ENCODE results near the gene DDX10. TPM values are rescaled to one million over a fixed set of nuclear protein-coding genes. Genes with fewer than 3 reads are reported as not detected.

The DDX10 gene
- polyA plus RNA-seq, 1 of the 3 experiments (the other 2 are of a cell fraction) = 35.8 TPM

- no peaks in the 10 kb centered on the region for H3K9me2 ChIP-seq
- WGBS (ENCODE audit: low lambda C conversion rate) = 92% methylated on average over 2 of the region's 2 CpGs
- peaks cover 12% of the 10 kb centered on the region; the same call in 1 of the 2 replicates for H3K9me3 ChIP-seq
- ChIA-PET CTCF (interaction anchor here (0.7 to 1.3 kb wide), 2 partner anchors 14 to 1116 kb away, joined by 3 read pairs; no protein-coding TSS in a partner anchor), POLR2A (no interaction called here)
- H3K27ac ChIP-seq (ENCODE audit: low read depth in 2 of 2, low read length in 1 of 2) = no peak overlapping the region
- no peaks in the 10 kb centered on the region for H3K27me3 ChIP-seq (ENCODE audit: insufficient read depth)
- no peak overlapping the region for H3K9ac ChIP-seq
- H3K4me2 ChIP-seq = no peak overlapping the region
- TF ChIP-seq MXI1 (IDR thresholded peaks at IDR 0.05; ENCODE audit: low read depth, low read length) = no peak
- peaks cover 13% of the 10 kb centered on the region for H3F3A ChIP-seq (replicated peaks; ENCODE audit: insufficient read depth)
- no peak overlapping the region for H2AFZ ChIP-seq (ENCODE audit: low read depth)
- peaks cover 19 to 74% of the 10 kb centered on the region in 2 experiments for H3K36me3 ChIP-seq (replicated peaks in 1 of 2; ENCODE audit: control insufficient read depth in 1 of 2, insufficient read depth in 2 of 2, low read length in 1 of 2)
- H3K4me3 ChIP-seq (ENCODE audit: low read depth in 2 of 2, low read length in 1 of 2) = no peak overlapping the region
- H3K79me2 ChIP-seq (ENCODE audit: insufficient read depth) = peaks cover 16% of the 10 kb centered on the region
- H3K4me1 ChIP-seq (ENCODE audit: control insufficient read depth in 1 of 2, insufficient read depth in 2 of 2, low read depth in 1 of 2, low read length in 1 of 2) = peaks cover 0 to 6% of the 10 kb centered on the region in 2 experiments; a peak in 1 of 4 replicates
- DNase-seq = no peak
- no peaks in the 10 kb centered on the region for H4K20me1 ChIP-seq (ENCODE audit: insufficient read depth)
These were observed 50.4 kb downstream of the DDX10 start for GRCh38 chr11:108715239-108715638.

- Histone ChIP-seq H2AFZ (ENCODE audit: low read depth) (no peak overlapping the region), H4K20me1 (ENCODE audit: insufficient read depth) (no peaks in the 10 kb centered on the region), H3K27me3 (ENCODE audit: insufficient read depth) (no peaks in the 10 kb centered on the region), H3K9me2 (no peaks in the 10 kb centered on the region), H3F3A (replicated peaks; ENCODE audit: insufficient read depth) (peaks cover 4% of the 10 kb centered on the region), H3K4me3 (ENCODE audit: low read depth in 2 of 2, low read length in 1 of 2) (no peak overlapping the region), H3K79me2 (ENCODE audit: insufficient read depth) (0 out of 2 replicates have a peak, but pooled peaks cover 9% of the 10 kb centered on the region), H3K27ac (ENCODE audit: low read depth in 2 of 2, low read length in 1 of 2) (no peak overlapping the region), H3K4me2 (no peak overlapping the region), H3K4me1 (ENCODE audit: control insufficient read depth in 1 of 2, insufficient read depth in 2 of 2, low read depth in 1 of 2, low read length in 1 of 2) (peaks cover 0 to 6% of the 10 kb centered on the region in 2 experiments; a peak in 1 of 4 replicates), H3K9ac (no peak overlapping the region), H3K9me3 (no peaks in the 10 kb centered on the region; the same call in 1 of the 2 replicates), H3K36me3 (replicated peaks in 1 of 2; ENCODE audit: control insufficient read depth in 1 of 2, insufficient read depth in 2 of 2, low read length in 1 of 2) (peaks cover 31 to 64% of the 10 kb centered on the region in 2 experiments)
- no peak for DNase-seq
- WGBS (ENCODE audit: low lambda C conversion rate) = 83% methylated on average over 2 of the region's 2 CpGs
- ChIA-PET POLR2A (no interaction called here), CTCF (interaction anchor here (0.7 to 1.5 kb wide), 2 partner anchors 21 to 495 kb away, joined by 3 read pairs; partner anchors contain the start of gene ATM)
- TF ChIP-seq RXRA (IDR thresholded peaks at IDR 0.05; ENCODE audit: borderline replicate concordance, low read depth) (no peak), TCF12 (IDR thresholded peaks at IDR 0.05) (no peak), RAD21 (IDR thresholded peaks at IDR 0.05; ENCODE audit: low read length) (no peak), GABPA (IDR thresholded peaks at IDR 0.05; ENCODE audit: low read depth) (no peak), REST (IDR thresholded peaks at IDR 0.05; ENCODE audit: low read depth, low read length) (no peak)
- TF ChIP-seq, protein P1, sequence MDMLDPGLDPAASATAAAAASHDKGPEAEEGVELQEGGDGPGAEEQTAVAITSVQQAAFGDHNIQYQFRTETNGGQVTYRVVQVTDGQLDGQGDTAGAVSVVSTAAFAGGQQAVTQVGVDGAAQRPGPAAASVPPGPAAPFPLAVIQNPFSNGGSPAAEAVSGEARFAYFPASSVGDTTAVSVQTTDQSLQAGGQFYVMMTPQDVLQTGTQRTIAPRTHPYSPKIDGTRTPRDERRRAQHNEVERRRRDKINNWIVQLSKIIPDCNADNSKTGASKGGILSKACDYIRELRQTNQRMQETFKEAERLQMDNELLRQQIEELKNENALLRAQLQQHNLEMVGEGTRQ (IDR thresholded peaks at IDR 0.05; ENCODE audit: borderline replicate concordance, low read depth, low read length) = no peak
- TF ChIP-seq, protein P2, sequence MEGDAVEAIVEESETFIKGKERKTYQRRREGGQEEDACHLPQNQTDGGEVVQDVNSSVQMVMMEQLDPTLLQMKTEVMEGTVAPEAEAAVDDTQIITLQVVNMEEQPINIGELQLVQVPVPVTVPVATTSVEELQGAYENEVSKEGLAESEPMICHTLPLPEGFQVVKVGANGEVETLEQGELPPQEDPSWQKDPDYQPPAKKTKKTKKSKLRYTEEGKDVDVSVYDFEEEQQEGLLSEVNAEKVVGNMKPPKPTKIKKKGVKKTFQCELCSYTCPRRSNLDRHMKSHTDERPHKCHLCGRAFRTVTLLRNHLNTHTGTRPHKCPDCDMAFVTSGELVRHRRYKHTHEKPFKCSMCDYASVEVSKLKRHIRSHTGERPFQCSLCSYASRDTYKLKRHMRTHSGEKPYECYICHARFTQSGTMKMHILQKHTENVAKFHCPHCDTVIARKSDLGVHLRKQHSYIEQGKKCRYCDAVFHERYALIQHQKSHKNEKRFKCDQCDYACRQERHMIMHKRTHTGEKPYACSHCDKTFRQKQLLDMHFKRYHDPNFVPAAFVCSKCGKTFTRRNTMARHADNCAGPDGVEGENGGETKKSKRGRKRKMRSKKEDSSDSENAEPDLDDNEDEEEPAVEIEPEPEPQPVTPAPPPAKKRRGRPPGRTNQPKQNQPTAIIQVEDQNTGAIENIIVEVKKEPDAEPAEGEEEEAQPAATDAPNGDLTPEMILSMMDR (IDR thresholded peaks at IDR 0.05) = no peak
- TF ChIP-seq, protein P3, sequence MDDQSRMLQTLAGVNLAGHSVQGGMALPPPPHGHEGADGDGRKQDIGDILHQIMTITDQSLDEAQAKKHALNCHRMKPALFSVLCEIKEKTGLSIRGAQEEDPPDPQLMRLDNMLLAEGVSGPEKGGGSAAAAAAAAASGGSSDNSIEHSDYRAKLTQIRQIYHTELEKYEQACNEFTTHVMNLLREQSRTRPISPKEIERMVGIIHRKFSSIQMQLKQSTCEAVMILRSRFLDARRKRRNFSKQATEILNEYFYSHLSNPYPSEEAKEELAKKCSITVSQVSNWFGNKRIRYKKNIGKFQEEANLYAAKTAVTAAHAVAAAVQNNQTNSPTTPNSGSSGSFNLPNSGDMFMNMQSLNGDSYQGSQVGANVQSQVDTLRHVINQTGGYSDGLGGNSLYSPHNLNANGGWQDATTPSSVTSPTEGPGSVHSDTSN (IDR thresholded peaks at IDR 0.05) = no peak
These were observed 53.6 kb downstream of the DDX10 start for GRCh38 chr11:108718466-108718865.

All from SK-N-SH (cell line).